Liver (tissue), 9 donors: Measurements from ENCODE around the gene FNBP1. TPM values are rescaled to one million over a fixed set of nuclear protein-coding genes. Genes with fewer than 3 reads are reported as not detected.

Experiments
- DNase-seq: peaks from one replicate; pipeline ENCODE4 v3.0.0-alpha.2; 2017; ENCODE audit warnings: low spot score
- H3K27ac ChIP-seq, 2 donors: one replicate each; pipeline ENCODE4 v1.7.0; 2013; ENCODE audit warnings: inconsistent platforms in 2 of 2, low read length in 2 of 2, control low read depth in 1 of 2, low read depth in 1 of 2, mild to moderate bottlenecking in 1 of 2
- H3K27me3 ChIP-seq, 4 donors: one replicate each; pipeline versions ENCODE4 v1.6.1 to v1.7.0; 2013; ENCODE audit warnings: low read length in 3 of 4, inconsistent platforms in 1 of 4, mild to moderate bottlenecking in 1 of 4, moderate library complexity in 1 of 4; ENCODE audit not compliant: control insufficient read depth in 4 of 4, insufficient read depth in 4 of 4
- H3K36me3 ChIP-seq, 4 donors: one replicate each; pipeline versions ENCODE4 v1.6.1 to v1.7.0; 2013; ENCODE audit warnings: low read length in 3 of 4, mild to moderate bottlenecking in 3 of 4, low read depth in 1 of 4, moderate library complexity in 1 of 4; ENCODE audit not compliant: control insufficient read depth in 4 of 4, insufficient read depth in 3 of 4
- H3K4me1 ChIP-seq, 4 donors: one replicate each; pipeline versions ENCODE4 v1.6.1 to v1.7.0; 2013; ENCODE audit warnings: low read length in 3 of 4, mild to moderate bottlenecking in 3 of 4, moderate library complexity in 1 of 4; ENCODE audit not compliant: control insufficient read depth in 4 of 4, insufficient read depth in 4 of 4
- H3K4me3 ChIP-seq, 3 donors: one replicate each; pipeline versions ENCODE4 v1.6.1 to v1.7.0; 2013; ENCODE audit warnings: low read length in 3 of 3, control low read depth in 1 of 3, low read depth in 1 of 3, mild to moderate bottlenecking in 1 of 3
- H3K9ac ChIP-seq, 2 donors: one replicate each; pipeline ENCODE4 v1.7.0; 2013; ENCODE audit warnings: low read length in 2 of 2, mild to moderate bottlenecking in 2 of 2, moderate library complexity in 2 of 2, control low read depth in 1 of 2, low read depth in 1 of 2
- H3K9me3 ChIP-seq, 4 donors: one replicate each; pipeline versions ENCODE4 v1.6.1 to v1.7.0; 2013; ENCODE audit warnings: low read length in 3 of 4; ENCODE audit not compliant: control insufficient read depth in 4 of 4
- ATF3 ChIP-seq: IDR thresholded peaks from 2 replicates; pipeline ENCODE4 v1.6.1; 2016; ENCODE audit warnings: antibody characterized with exemption
- CTCF ChIP-seq: fragments of 150-350 bp; IDR thresholded peaks from 2 replicates; pipeline ENCODE4 v1.5.1; 2017; ENCODE audit warnings: improper control_type of control experiment, low read depth, low read length; ENCODE audit not compliant: missing input control
- FOXA2 ChIP-seq: IDR thresholded peaks from 2 replicates; pipeline ENCODE4 v1.6.1; 2016; ENCODE audit warnings: antibody characterized with exemption
- GABPA ChIP-seq, 2 donors: IDR thresholded peaks in 1 of 2; conservative IDR thresholded peaks in 1 of 2; 2 replicates each; pipeline ENCODE4 v1.6.1; 2016; ENCODE audit warnings: antibody characterized with exemption in 2 of 2, mild to moderate bottlenecking in 1 of 2, moderate library complexity in 1 of 2
- HNF4A ChIP-seq, 2 donors: conservative IDR thresholded peaks; 2 replicates each; pipeline ENCODE4 v1.6.1; 2016; ENCODE audit warnings: antibody characterized with exemption in 2 of 2, mild to moderate bottlenecking in 2 of 2
- HNF4G ChIP-seq: IDR thresholded peaks from 2 replicates; pipeline ENCODE4 v1.6.1; 2016; ENCODE audit warnings: antibody characterized with exemption
- JUND ChIP-seq, 2 donors: IDR thresholded peaks; 2 replicates each; pipeline ENCODE4 v1.6.1; 2016; ENCODE audit warnings: antibody characterized with exemption in 2 of 2
- MAX ChIP-seq: IDR thresholded peaks from 2 replicates; pipeline ENCODE4 v1.6.1; 2016; ENCODE audit warnings: antibody characterized with exemption
- NR2F2 ChIP-seq: IDR thresholded peaks from 2 replicates; pipeline ENCODE4 v1.6.1; 2016; ENCODE audit warnings: antibody characterized with exemption
- RAD21 ChIP-seq, 2 donors: IDR thresholded peaks; 2 replicates each; pipeline ENCODE4 v1.6.1; 2016; ENCODE audit warnings: antibody characterized with exemption in 2 of 2, mild to moderate bottlenecking in 2 of 2
- REST ChIP-seq: IDR thresholded peaks from 2 replicates; pipeline ENCODE4 v1.6.1; 2016; ENCODE audit warnings: antibody characterized with exemption, mild to moderate bottlenecking
- RXRA ChIP-seq, 2 donors: IDR thresholded peaks; 2 replicates each; pipeline ENCODE4 v1.6.1; 2017 to 2018; ENCODE audit warnings: antibody characterized with exemption in 2 of 2, mild to moderate bottlenecking in 1 of 2
- SP1 ChIP-seq: IDR thresholded peaks from 2 replicates; pipeline ENCODE4 v1.6.1; 2018; ENCODE audit warnings: antibody characterized with exemption, mild to moderate bottlenecking
- TAF1 ChIP-seq: conservative IDR thresholded peaks from 2 replicates; pipeline ENCODE4 v1.6.1; 2016; ENCODE audit warnings: antibody characterized with exemption, mild to moderate bottlenecking
- YY1 ChIP-seq: IDR thresholded peaks from 2 replicates; pipeline ENCODE4 v1.6.1; 2016; ENCODE audit warnings: antibody characterized with exemption, mild to moderate bottlenecking
- ZBTB33 ChIP-seq: IDR thresholded peaks from 2 replicates; pipeline ENCODE4 v1.6.1; 2016; ENCODE audit warnings: antibody characterized with exemption
- WGBS: extraction: QIAGEN DNeasy Blood & Tissue Kit; methylation state at CpG from one replicate; pipeline ENCODE4 v1.1.7; 2013; 5-methylcytosine and 5-hydroxymethylcytosine counted together
- polyA plus RNA-seq, 2 donors: library from polyadenylated mRNA; stranded (reverse) in 1 of 2; unstranded in 1 of 2; fragments of 200-250 nt in 1 of 2; fragments of >200 nt in 1 of 2; fragmentation: Nextera tagmentation in 1 of 2; extraction: Ambion mirVana in 1 of 2; gene quantifications; one replicate each; pipeline versions ENCODE4 v1.2.1 to v1.2.3, GENCODE V29; 2013 to 2015
- total RNA-seq, 2 donors: library from RNA; depleted of rRNA; stranded (reverse); fragments of >200 nt; gene quantifications; one replicate each; pipeline ENCODE4 v1.2.3, GENCODE V29; 2014
- donor health status: healthy.
- donor health status: healthy.
- donor health status: healthy.
- donor health status: healthy.
- donor health status: healthy.

FNBP1 gene
- total and polyA plus RNA-seq, 4 donors, result 6.6 to 15.6 (median 12.3) TPM

- no peaks in the 10 kb centered on the region for H3K36me3 ChIP-seq
- H3K9me3 ChIP-seq, result no peaks in the 10 kb centered on the region
- no peak overlapping the region for H3K4me3 ChIP-seq
- TF ChIP-seq GABPA (IDR thresholded peaks at IDR 0.05 in 1 of 2, conservative IDR thresholded peaks at IDR 0.05 in 1 of 2) (no peak), TAF1 (no peak), REST (no peak), HNF4G (no peak), ATF3 (no peak), FOXA2 (no peak), NR2F2 (no peak), RAD21 (IDR thresholded peaks at IDR 0.05) (no peak)
- WGBS, result 81% methylated on average over 2 of the region's 2 CpGs
- H3K9ac ChIP-seq, result no peak overlapping the region
- DNase-seq, result no peak
- H3K4me1 ChIP-seq, result peaks cover 8 to 46% (median 31%) of the 10 kb centered on the region in 4 donors
- no peak overlapping the region for H3K27ac ChIP-seq
- no peaks in the 10 kb centered on the region for H3K27me3 ChIP-seq
Observed at GRCh38 chr9:130026583-130027340, 16.2 kb downstream of the FNBP1 start.

- H3K27ac ChIP-seq, result peak overlapping the region; percentile 49 to 70
- TF ChIP-seq NR2F2 (no peak), RXRA (IDR thresholded peaks at IDR 0.05) (peak; percentile 56 to 63), JUND (IDR thresholded peaks at IDR 0.05) (peak; percentile 18 to 72), SP1 (peak; percentile 62), CTCF (no peak), MAX (no peak), REST (peak; percentile 19), FOXA2 (peak; percentile 70), ATF3 (peak; percentile 26), HNF4A (conservative IDR thresholded peaks at IDR 0.05) (peak; percentile 52 to 56), YY1 (peak; percentile 21), RAD21 (IDR thresholded peaks at IDR 0.05) (peak; percentile 28 to 37), ZBTB33 (peak; percentile 27), HNF4G (no peak)
- no peak for DNase-seq
- H3K36me3 ChIP-seq, result no peaks in the 10 kb centered on the region
- no peaks in the 10 kb centered on the region for H3K27me3 ChIP-seq
- no peak overlapping the region for H3K9ac ChIP-seq
- WGBS, result 31% methylated on average over 5 of the region's 5 CpGs
- peaks cover 8 to 37% (median 22%) of the 10 kb centered on the region in 4 donors for H3K4me1 ChIP-seq
- no peaks in the 10 kb centered on the region for H3K9me3 ChIP-seq
- peak overlapping the region in 1 of 3 donors; percentile 13 for H3K4me3 ChIP-seq
Observed at GRCh38 chr9:130024597-130024994, 18.4 kb downstream of the FNBP1 start.
